ENCODE data around the gene CD164.

- TF ChIP-seq POLR2A (IDR thresholded peaks at IDR 0.05; ENCODE audit: low read length) = no peak
- no peak for TF ChIP-seq GATA1 (IDR thresholded peaks at IDR 0.05; ENCODE audit: low read depth, low read length)
Observed at GRCh38 chr6:109326351-109326750, 55.9 kb downstream of the CD164 start.

Data from erythroblast (primary cell).